Ammon's horn (tissue), 1 donor: ENCODE data around the gene CAMK2G.
"Not testable (repeated sequence)": the region's sequence is repeated elsewhere in the genome, so short reads cannot be mapped to it uniquely, and the experiment has no call there.

Source experiments
- DNase-seq: peaks from one replicate; pipeline ENCODE4 v3.0.0-alpha.2; 2016; ENCODE audit warnings: low spot score

Gene CAMK2G

GRCh38 chr10:73810735-73811465 is 63.5 kb downstream of the CAMK2G start:
- no peak for DNase-seq

- no peak for DNase-seq
These were observed 64.0 kb downstream of the CAMK2G start for GRCh38 chr10:73810358-73810734.

- no peak for DNase-seq
These were observed 65.1 kb downstream of the CAMK2G start for GRCh38 chr10:73809061-73809818.

- DNase-seq = no peak
These were observed 66.1 kb downstream of the CAMK2G start for GRCh38 chr10:73808021-73808815.

- DNase-seq = no peak
These were observed 66.9 kb downstream of the CAMK2G start for GRCh38 chr10:73807471-73807870.

- DNase-seq = no peak
These were observed 68.0 kb downstream of the CAMK2G start for GRCh38 chr10:73806176-73806950.

- DNase-seq = no peak
These were observed 70.6 kb downstream of the CAMK2G start for GRCh38 chr10:73803680-73804286.

- no peak for DNase-seq
These were observed 71.9 kb downstream of the CAMK2G start for GRCh38 chr10:73802276-73802991.

- no peak for DNase-seq
These were observed 73.1 kb downstream of the CAMK2G start for GRCh38 chr10:73801253-73801590.

- no peak for DNase-seq
These were observed 73.6 kb downstream of the CAMK2G start for GRCh38 chr10:73800560-73801252.

- DNase-seq = no peak
These were observed 74.3 kb downstream of the CAMK2G start for GRCh38 chr10:73799899-73800559.

- DNase-seq = no peak
These were observed 75.3 kb downstream of the CAMK2G start for GRCh38 chr10:73798927-73799560.

GRCh38 chr10:73798087-73798486 is 76.3 kb downstream of the CAMK2G start:
- no peak for DNase-seq

GRCh38 chr10:73797324-73798025 is 76.9 kb downstream of the CAMK2G start:
- DNase-seq = no peak

- no peak for DNase-seq
These were observed 77.6 kb downstream of the CAMK2G start for GRCh38 chr10:73796766-73797165.

- not testable (repeated sequence) for DNase-seq
These were observed 78.3 kb downstream of the CAMK2G start for GRCh38 chr10:73796035-73796434.

- DNase-seq = not testable (repeated sequence)
These were observed 78.9 kb downstream of the CAMK2G start for GRCh38 chr10:73795491-73795890.

- DNase-seq = no peak
These were observed 80.9 kb downstream of the CAMK2G start for GRCh38 chr10:73793456-73793855.
